ENCODE data around the gene SYT7.

Gene SYT7

DNA sequence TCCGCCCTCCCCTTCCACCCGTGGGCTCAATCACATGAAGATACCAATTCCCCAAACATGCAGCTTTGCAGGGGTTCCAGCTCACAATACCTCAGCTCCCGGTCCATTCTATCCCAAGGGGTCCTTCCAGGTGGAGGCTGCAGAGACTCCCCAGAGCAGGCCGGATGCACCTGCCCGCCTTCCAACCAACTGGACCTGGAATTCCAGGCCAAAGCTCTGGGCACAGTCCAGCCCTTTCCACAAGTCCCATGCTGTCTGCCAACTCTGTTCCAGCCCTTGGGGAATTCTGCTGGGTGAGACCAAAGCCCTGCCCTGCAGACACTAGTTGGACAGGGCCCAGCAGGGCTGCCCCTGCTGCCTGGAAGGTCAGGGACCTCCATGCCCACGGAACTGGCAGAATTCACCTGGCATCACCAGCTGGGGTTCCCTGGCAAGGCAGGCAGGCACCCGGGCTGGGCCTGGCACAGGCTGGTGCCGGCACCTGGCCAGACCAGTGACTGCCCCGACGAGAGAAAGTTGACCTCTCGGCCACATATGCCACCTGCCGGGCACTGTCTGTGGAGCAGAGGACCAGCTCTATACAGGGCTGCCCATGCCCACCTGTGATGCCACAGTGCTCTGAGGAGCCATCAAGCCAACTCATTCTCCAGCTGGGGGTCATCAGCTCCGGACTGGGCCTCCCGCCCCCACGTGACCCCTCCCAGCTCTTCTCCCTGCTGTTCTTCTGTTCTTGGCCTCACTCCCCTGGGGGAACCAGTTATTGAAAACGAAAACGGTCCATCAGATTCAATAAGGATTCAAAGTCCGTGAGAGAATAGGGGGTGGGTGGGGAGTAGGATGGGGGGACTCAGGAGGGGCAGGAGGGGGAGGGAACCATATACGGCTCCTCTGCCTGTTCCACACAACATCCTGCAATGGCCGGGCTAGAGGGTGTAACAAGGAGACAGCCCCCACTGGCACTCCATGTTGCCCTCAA, 4.7 kb downstream of the SYT7 start:
- no peak for DNase-seq
- Histone ChIP-seq H3F3A (ENCODE audit: insufficient read depth, low read length) (no peaks in the 10 kb centered on the region), H3K36me3 (replicated peaks; ENCODE audit: insufficient read depth, low read length) (no peaks in the 10 kb centered on the region), H3K9ac (ENCODE audit: low read length) (no peak overlapping the region), H3K27ac (ENCODE audit: low read length) (no peak overlapping the region), H2AFZ (ENCODE audit: low read length) (no peak overlapping the region), H3K27me3 (replicated peaks; ENCODE audit: insufficient read depth, low read length) (peaks cover 91% of the 10 kb centered on the region), H4K20me1 (ENCODE audit: insufficient read depth, low read length) (no peaks in the 10 kb centered on the region), H3K4me1 (ENCODE audit: low read length) (no peaks in the 10 kb centered on the region), H3K4me3 (ENCODE audit: low read length) (no peak overlapping the region), H3K79me2 (ENCODE audit: low read length) (no peaks in the 10 kb centered on the region), H3K9me2 (replicated peaks; ENCODE audit: insufficient read depth, low read length) (no peaks in the 10 kb centered on the region), H3K9me3 (replicated peaks; ENCODE audit: insufficient read depth, low read length) (no peaks in the 10 kb centered on the region), H3K4me2 (ENCODE audit: low read depth, low read length) (no peak overlapping the region)
- TF ChIP-seq EZH2 (optimal IDR thresholded peaks at IDR 0.05; ENCODE audit: low read depth, low read length): no peak
- TF ChIP-seq, protein P1, sequence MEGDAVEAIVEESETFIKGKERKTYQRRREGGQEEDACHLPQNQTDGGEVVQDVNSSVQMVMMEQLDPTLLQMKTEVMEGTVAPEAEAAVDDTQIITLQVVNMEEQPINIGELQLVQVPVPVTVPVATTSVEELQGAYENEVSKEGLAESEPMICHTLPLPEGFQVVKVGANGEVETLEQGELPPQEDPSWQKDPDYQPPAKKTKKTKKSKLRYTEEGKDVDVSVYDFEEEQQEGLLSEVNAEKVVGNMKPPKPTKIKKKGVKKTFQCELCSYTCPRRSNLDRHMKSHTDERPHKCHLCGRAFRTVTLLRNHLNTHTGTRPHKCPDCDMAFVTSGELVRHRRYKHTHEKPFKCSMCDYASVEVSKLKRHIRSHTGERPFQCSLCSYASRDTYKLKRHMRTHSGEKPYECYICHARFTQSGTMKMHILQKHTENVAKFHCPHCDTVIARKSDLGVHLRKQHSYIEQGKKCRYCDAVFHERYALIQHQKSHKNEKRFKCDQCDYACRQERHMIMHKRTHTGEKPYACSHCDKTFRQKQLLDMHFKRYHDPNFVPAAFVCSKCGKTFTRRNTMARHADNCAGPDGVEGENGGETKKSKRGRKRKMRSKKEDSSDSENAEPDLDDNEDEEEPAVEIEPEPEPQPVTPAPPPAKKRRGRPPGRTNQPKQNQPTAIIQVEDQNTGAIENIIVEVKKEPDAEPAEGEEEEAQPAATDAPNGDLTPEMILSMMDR (IDR thresholded peaks at IDR 0.05; ENCODE audit: low read length): no peak
- no peak for TF ChIP-seq EZH2phosphoT487 (IDR thresholded peaks at IDR 0.05; ENCODE audit: low read length)

DNA sequence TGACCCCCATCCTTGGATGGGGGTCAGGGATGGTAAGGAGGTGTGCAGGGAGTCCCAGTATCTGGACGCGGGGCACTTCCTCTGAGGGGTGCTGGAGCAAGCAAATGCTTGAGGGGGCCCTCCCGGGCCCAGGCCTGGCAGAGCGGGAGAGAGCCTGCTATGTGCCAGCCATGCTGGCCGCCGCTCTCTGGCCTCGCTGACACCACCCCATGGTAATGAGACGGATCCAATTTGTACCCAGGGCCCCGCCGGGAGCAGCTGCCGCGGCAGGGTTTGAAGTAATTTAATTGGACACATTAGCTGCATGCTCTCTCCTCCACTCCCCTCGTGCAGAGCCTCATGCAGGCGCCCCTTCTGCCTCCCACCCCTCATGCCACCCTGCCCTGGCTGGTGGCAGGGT, 6.3 kb downstream of the SYT7 start:
- H3K4me3 ChIP-seq (ENCODE audit: low read length): no peak overlapping the region
- DNase-seq: no peak
- H3K4me2 ChIP-seq (ENCODE audit: low read depth, low read length): no peak overlapping the region
- no peak overlapping the region for H2AFZ ChIP-seq (ENCODE audit: low read length)
- H3K36me3 ChIP-seq (replicated peaks; ENCODE audit: insufficient read depth, low read length): no peaks in the 10 kb centered on the region
- no peak overlapping the region for H3K27ac ChIP-seq (ENCODE audit: low read length)
- no peaks in the 10 kb centered on the region for H3K9me3 ChIP-seq (replicated peaks; ENCODE audit: insufficient read depth, low read length)
- no peaks in the 10 kb centered on the region for H3K9me2 ChIP-seq (replicated peaks; ENCODE audit: insufficient read depth, low read length)
- peaks cover 97% of the 10 kb centered on the region for H3K27me3 ChIP-seq (replicated peaks; ENCODE audit: insufficient read depth, low read length)
- no peaks in the 10 kb centered on the region for H3K4me1 ChIP-seq (ENCODE audit: low read length)
- H3K9ac ChIP-seq (ENCODE audit: low read length): no peak overlapping the region
- H3K79me2 ChIP-seq (ENCODE audit: low read length): no peaks in the 10 kb centered on the region
- no peaks in the 10 kb centered on the region for H3F3A ChIP-seq (ENCODE audit: insufficient read depth, low read length)
- H4K20me1 ChIP-seq (ENCODE audit: insufficient read depth, low read length): no peaks in the 10 kb centered on the region
- TF ChIP-seq EZH2phosphoT487 (IDR thresholded peaks at IDR 0.05; ENCODE audit: low read length): no peak
- TF ChIP-seq EZH2 (optimal IDR thresholded peaks at IDR 0.05; ENCODE audit: low read depth, low read length): no peak
- TF ChIP-seq, protein P1 (IDR thresholded peaks at IDR 0.05; ENCODE audit: low read length): no peak

DNA sequence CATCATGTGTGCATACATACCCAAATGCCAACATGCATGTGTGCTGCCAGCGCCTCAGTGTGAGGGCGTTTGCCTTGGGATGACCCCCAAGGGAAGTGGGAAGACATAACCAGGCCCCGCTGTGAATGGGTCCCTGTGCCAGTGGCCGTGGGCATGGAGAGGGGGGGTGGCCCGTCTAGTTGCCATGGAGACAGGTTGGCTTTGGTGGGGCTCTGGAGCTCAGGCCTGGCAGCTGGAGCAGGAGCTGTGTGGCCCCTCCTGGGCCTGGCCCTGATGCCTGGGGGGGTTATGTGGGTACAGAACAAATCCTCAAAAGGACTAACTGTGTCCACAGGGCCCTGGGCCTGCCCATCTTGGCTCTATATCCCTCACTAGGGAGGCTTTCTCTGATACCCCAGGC, 8.0 kb downstream of the SYT7 start:
- Histone ChIP-seq H3K27me3 (replicated peaks; ENCODE audit: insufficient read depth, low read length) (peaks cover 81% of the 10 kb centered on the region), H3K79me2 (ENCODE audit: low read length) (no peaks in the 10 kb centered on the region), H3K9me3 (replicated peaks; ENCODE audit: insufficient read depth, low read length) (no peaks in the 10 kb centered on the region), H3K9ac (ENCODE audit: low read length) (no peak overlapping the region), H3F3A (ENCODE audit: insufficient read depth, low read length) (no peaks in the 10 kb centered on the region), H3K36me3 (replicated peaks; ENCODE audit: insufficient read depth, low read length) (no peaks in the 10 kb centered on the region), H2AFZ (ENCODE audit: low read length) (no peak overlapping the region), H3K4me2 (ENCODE audit: low read depth, low read length) (no peak overlapping the region), H3K4me1 (ENCODE audit: low read length) (no peaks in the 10 kb centered on the region), H3K4me3 (ENCODE audit: low read length) (no peak overlapping the region), H3K9me2 (replicated peaks; ENCODE audit: insufficient read depth, low read length) (no peaks in the 10 kb centered on the region), H3K27ac (ENCODE audit: low read length) (no peak overlapping the region), H4K20me1 (ENCODE audit: insufficient read depth, low read length) (no peaks in the 10 kb centered on the region)
- TF ChIP-seq EZH2phosphoT487 (IDR thresholded peaks at IDR 0.05; ENCODE audit: low read length): no peak
- TF ChIP-seq, protein P1 (IDR thresholded peaks at IDR 0.05; ENCODE audit: low read length): no peak
- no peak for TF ChIP-seq EZH2 (optimal IDR thresholded peaks at IDR 0.05; ENCODE audit: low read depth, low read length)
- no peak for DNase-seq

All from MM.1S (cell line).